Measurements from ENCODE around the gene CYP2A7.
A peak's percentile ranks its signal among the peaks of the same experiment; 100 is the strongest.
"Not testable (repeated sequence)": the region's sequence is repeated elsewhere in the genome, so short reads cannot be mapped to it uniquely, and the experiment has no call there.

The CYP2A7 gene

DNA sequence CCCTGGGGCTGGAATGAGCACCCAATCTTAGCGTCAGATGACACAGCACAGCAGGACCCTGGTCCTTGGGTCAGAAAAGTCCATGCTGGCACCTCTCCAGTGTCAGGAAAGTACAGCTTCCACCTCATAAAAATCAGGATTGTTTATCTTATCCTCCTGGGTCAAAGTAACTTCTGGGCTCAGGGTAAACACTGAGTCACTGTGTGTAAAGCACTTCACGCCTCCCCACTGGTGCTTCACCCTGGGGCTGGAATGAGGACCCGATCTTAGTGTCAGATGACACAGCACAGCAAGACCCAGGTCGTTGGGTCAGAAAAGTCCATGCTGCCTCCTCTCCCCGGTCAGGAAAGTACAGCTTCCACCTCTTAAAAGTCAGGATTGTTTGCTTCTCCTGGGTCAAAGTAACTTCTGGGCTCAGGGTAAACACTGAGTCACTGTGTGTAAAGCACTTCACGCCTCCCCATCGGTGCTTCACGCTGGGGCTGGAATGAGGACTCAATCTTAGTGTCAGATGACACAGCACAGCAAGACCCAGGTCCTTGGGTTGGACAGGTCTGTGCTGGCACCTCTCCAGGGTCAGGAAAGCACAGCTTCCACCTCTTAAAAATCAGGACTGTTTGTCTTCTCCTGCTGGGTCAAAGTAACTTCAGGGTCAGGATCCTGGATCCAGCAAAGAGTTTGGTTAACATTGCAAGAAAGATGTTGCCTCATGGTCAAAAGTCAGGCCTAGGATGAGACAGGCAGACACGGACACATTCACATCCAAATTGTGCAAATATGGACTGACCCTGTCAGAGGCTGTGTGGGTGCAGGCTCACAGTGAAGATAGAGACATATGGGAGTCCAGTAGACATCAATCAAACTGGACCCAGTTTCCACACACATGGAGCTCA is 39.2 kb upstream of the CYP2A7 start:
- TF ChIP-seq FOXA1 (IDR thresholded peaks at IDR 0.05) (peak; percentile 86), ARNT (IDR thresholded peaks at IDR 0.05) (no peak), NFRKB (IDR thresholded peaks at IDR 0.05) (no peak), CTBP1 (IDR thresholded peaks at IDR 0.05; ENCODE audit: borderline replicate concordance) (peak; percentile 79), ZNF384 (IDR thresholded peaks at IDR 0.05) (no peak), HDGF (IDR thresholded peaks at IDR 0.05; ENCODE audit: borderline replicate concordance) (no peak), SUZ12 (IDR thresholded peaks at IDR 0.05) (no peak), SP1 (IDR thresholded peaks at IDR 0.05) (no peak), FOXM1 (IDR thresholded peaks at IDR 0.05; ENCODE audit: borderline replicate concordance) (no peak), TARDBP (IDR thresholded peaks at IDR 0.05) (no peak)
- TF ChIP-seq, protein P1, sequence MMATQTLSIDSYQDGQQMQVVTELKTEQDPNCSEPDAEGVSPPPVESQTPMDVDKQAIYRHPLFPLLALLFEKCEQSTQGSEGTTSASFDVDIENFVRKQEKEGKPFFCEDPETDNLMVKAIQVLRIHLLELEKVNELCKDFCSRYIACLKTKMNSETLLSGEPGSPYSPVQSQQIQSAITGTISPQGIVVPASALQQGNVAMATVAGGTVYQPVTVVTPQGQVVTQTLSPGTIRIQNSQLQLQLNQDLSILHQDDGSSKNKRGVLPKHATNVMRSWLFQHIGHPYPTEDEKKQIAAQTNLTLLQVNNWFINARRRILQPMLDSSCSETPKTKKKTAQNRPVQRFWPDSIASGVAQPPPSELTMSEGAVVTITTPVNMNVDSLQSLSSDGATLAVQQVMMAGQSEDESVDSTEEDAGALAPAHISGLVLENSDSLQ (IDR thresholded peaks at IDR 0.05): peak; percentile 61
- ChIA-PET POLR2A (no interaction called here), CTCF (interaction anchor here (0.7 to 1.0 kb wide), 2 partner anchors 12 to 485 kb away, joined by 3 read pairs; no protein-coding TSS in a partner anchor)
- peak; percentile 26 for DNase-seq (ENCODE audit: extremely low spot score)

DNA sequence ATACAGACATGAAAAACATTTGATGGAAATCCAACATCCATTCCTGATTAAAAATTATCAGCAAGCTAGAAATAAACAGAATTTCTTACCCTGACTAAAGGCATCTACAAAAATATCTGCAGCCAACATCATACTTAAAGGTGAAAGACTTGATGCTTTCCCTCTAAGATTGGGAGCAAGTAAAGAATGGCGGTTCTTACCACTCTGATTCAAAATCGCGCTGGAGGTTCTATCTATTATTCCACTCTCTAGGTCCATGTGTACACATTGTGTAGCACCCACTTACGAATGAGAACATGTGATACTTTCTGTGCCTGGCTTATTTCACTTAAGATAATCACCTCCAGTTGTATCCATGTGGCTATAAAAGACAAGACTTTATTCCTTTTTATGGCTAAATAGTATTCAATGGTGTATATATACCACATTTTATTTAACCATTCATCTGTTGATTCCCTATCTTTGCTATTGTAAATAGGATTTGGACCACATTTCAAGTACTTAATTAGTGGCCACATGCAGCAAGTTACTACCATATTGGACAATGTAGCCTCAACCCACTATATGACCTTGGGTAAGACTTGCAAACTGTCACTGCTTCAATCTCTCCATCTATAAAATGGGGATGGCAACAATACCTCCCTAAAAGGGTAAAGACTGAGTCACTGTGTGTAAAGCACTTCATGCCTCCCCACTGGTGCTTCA is 38.4 kb upstream of the CYP2A7 start:
- TF ChIP-seq ZNF384 (IDR thresholded peaks at IDR 0.05) (no peak), FOXA1 (IDR thresholded peaks at IDR 0.05) (no peak), BHLHE40 (IDR thresholded peaks at IDR 0.05; ENCODE audit: borderline replicate concordance) (no peak), HDGF (IDR thresholded peaks at IDR 0.05; ENCODE audit: borderline replicate concordance) (no peak), LEF1 (IDR thresholded peaks at IDR 0.05; ENCODE audit: borderline replicate concordance) (no peak), TARDBP (IDR thresholded peaks at IDR 0.05) (no peak), SP1 (IDR thresholded peaks at IDR 0.05) (no peak), ELF4 (IDR thresholded peaks at IDR 0.05) (no peak), SUZ12 (IDR thresholded peaks at IDR 0.05) (no peak)
- no peak for DNase-seq (ENCODE audit: extremely low spot score)
- CTCF ChIA-PET: interaction anchor here (1.0 kb wide), 1 partner anchor 13 kb away, joined by 3 read pairs; no protein-coding TSS in a partner anchor
- POLR2A ChIA-PET: no interaction called here

DNA sequence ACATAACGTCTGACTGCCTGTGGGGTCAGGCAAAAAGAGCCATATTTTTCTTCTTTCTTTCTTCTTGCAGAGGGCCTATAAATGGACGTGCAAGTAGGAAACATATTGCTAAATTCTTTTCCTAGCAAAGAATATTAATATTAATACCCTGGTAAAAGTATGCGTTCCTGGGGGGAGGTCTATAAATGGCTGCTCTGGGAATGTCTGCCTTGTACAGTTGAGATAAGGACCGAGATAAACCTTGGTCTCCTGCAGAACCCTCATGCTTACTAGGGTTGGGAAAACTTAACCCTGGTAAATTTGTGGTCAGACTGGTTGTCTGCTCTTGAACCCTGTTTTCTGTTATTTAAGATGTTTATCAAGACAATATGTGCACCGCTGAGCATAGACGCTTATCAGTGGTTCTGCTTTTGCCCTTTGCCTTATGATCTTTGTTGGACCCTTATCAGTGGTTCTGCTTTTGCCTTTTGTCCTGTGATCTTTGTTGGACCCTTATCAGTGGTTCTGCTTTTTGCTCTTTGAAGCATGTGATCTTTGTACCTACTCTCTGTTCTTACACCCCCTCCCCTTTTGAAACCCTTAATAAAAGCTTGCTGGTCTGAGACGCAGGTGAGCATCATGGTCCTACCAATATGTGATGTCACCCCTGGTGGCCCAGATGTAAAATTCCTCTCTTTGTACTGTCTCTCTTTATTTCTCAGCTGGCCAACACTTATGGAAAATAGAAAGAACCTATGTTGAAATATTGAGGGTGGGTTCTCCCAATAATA is 37.7 kb upstream of the CYP2A7 start:
- POLR2A ChIA-PET; DNase-seq (ENCODE audit: extremely low spot score); CTCF ChIA-PET: not testable (repeated sequence)

DNA sequence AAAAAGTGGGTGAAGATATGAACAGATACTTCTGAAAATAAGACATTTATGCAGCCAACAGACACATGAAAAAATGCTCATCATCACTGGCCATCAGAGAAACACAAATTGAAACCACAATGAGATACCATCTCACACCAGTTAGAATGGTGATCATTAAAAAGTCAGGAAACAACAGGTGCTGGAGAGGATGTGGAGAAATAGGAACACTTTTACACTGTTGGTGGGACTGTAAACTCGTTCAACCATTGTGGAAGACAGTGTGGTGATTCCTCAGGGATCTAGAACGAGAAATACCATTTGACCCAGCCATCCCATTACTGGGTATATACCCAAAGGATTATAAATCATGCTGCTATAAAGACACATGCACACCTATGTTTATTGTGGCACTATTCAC is 36.3 kb upstream of the CYP2A7 start:
- POLR2A ChIA-PET; DNase-seq (ENCODE audit: extremely low spot score); CTCF ChIA-PET: not testable (repeated sequence)

DNA sequence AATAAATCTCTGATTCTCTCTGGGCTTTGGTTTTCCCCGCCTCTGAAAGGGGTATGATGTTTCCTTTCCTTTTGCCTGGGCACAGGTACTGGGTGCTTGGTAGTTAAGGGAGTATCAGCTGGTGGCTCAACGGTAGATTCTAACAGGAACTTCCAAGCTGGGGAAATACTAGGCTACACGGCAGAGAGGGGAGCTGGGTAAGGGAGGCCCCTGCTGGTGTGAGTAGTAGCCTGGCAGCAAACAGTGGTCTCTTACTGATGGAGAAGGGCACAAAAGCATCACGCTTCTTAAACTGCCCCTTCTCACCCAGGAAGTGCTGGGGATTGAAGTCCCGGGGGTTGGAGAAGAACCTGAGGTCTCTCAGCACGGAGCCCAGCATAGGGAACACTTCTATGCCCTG is 26.9 kb upstream of the CYP2A7 start:
- TF ChIP-seq, protein P1 (IDR thresholded peaks at IDR 0.05): no peak
- no peak for TF ChIP-seq FOXK2 (IDR thresholded peaks at IDR 0.05)
- TF ChIP-seq ZNF384 (IDR thresholded peaks at IDR 0.05): no peak
- no peak for TF ChIP-seq TARDBP (IDR thresholded peaks at IDR 0.05)
- no peak for TF ChIP-seq NFRKB (IDR thresholded peaks at IDR 0.05)
- no peak for TF ChIP-seq ELF4 (IDR thresholded peaks at IDR 0.05)
- DNase-seq (ENCODE audit: extremely low spot score): no peak
- CTCF ChIA-PET: no interaction called here
- POLR2A ChIA-PET: no interaction called here

DNA sequence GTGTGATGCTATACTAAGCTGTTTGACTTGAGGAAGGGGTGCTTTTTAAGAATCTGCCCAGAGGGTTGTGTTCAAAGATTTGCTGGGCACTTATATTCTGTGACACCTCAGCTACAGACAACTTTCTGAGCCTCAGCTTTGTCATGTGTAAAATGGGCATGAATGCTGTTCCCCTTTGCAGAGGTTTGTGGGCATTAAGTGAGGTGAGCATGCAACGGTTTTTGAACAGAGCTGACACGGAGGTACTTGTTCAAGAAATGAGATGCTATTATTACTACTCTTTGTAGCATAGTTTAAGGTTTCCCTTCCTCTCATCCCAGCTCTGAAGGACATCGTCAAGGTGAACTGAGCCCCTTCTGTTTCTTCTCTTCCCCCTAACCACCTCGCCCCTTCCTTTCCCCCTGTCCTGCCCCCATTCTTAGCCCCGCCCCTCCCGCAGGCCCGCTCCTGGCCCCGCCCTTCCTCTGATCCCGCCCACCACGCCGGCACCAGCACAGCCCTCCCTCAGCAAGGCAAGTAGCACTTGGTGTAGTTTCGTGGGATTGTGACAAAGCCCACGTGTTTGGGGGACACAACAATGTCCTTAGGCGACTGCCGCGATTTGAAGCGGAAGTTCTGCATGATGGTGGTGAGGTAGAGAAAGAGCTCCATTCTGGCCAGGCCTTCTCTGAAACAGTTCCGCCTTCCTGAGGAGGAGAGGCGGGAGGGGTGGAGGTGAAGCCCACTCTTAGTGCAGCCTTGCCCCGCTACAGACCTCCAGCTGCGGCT is 26.1 kb upstream of the CYP2A7 start:
- ChIA-PET POLR2A (no interaction called here), CTCF (no interaction called here)
- TF ChIP-seq L3MBTL2 (conservative IDR thresholded peaks at IDR 0.05) (peak; percentile 46), ARNT (IDR thresholded peaks at IDR 0.05) (no peak)
- peak; percentile 69 for DNase-seq (ENCODE audit: extremely low spot score)

DNA sequence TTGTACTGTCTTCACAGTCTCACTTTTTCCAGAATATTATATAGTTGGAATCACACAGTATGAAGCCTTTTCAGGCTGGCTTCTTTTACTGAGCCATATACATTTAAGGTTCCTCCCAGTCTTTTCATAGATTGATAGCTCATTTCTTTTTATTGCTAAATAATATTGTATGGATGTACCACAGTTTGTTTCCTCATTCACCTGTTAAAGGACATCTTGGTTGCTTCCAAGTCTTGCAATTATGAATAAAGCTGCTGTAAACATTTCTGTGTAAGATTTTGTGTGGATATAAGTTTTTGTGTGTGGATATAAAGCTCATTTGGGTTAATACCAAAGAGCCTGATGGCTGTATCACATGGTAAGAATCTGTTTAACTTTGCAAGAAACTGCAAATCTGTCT is 24.5 kb upstream of the CYP2A7 start:
- POLR2A ChIA-PET: no interaction called here
- no peak for TF ChIP-seq FOXA1 (IDR thresholded peaks at IDR 0.05)
- no peak for TF ChIP-seq FOXK2 (IDR thresholded peaks at IDR 0.05)
- no peak for TF ChIP-seq TARDBP (IDR thresholded peaks at IDR 0.05)
- TF ChIP-seq ARNT (IDR thresholded peaks at IDR 0.05): no peak
- no peak for TF ChIP-seq L3MBTL2 (conservative IDR thresholded peaks at IDR 0.05)
- no peak for TF ChIP-seq ZNF384 (IDR thresholded peaks at IDR 0.05)
- TF ChIP-seq NFRKB (IDR thresholded peaks at IDR 0.05): no peak
- no peak for TF ChIP-seq FOXM1 (IDR thresholded peaks at IDR 0.05; ENCODE audit: borderline replicate concordance)
- TF ChIP-seq ELF4 (IDR thresholded peaks at IDR 0.05): no peak
- no peak for TF ChIP-seq LEF1 (IDR thresholded peaks at IDR 0.05; ENCODE audit: borderline replicate concordance)
- TF ChIP-seq HDGF (IDR thresholded peaks at IDR 0.05; ENCODE audit: borderline replicate concordance): no peak
- DNase-seq (ENCODE audit: extremely low spot score): no peak
- CTCF ChIA-PET: no interaction called here

DNA sequence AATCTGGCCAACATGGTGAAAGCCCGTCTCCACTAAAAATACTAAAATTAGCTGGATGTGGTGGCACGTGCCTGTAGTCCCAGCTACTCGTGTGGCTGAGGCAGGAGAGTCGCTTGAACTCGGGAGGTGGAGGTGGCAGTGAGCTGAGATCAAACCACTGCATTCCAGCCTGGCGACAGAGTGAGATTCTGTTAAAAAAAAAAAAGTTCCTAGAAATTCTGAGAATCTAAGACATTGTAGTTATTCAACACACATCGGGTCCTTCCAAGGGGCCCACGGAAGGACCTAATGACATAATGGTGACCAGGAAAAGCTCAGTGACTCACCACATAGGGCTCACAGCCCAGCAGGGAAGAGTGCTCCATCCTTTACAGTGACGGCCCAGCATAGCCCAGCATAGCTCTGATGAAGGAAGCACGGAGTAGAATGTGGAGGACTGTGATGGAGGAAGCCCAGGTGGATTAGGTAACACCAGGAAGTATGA is 22.7 kb upstream of the CYP2A7 start:
- POLR2A ChIA-PET; DNase-seq (ENCODE audit: extremely low spot score); CTCF ChIA-PET: not testable (repeated sequence)

DNA sequence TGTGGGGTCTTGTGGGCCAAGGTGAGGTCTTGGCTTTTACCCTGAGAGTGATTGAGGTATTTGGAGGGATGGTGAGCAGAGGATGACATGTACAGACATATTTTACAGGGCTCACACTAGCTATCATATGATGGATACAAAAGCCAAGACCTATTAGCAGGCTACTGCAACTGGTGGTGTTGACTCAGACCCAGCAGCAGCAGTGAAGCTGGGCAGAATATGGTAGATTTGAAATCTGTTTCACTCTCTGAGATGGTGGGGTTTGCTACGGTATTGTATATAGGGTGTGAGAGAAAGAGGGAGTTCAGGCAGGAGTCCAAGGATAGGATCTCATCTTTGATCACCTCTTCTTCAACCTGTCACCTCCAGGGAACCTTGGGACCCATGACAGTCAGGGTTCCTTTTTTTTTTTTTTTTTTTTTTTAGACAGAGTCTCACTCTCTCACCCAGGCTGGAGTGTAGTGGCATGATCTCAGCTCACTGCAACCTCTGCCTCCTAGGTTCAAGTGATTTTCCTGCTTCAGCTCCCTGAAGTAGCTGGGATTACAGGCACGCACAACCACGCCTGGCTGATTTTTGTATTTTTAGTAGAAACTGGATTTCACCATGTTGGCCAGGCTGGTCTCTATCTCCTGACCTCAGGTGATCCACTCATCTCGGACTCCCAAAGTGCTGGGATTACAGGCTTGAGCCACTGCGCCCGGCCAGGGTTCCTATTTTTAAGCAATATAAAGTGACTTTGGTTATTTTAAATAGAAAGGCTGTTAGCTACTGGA is 20.1 kb upstream of the CYP2A7 start:
- POLR2A ChIA-PET: not testable (repeated sequence)
- CTCF ChIA-PET: interaction anchor here (0.7 to 1.4 kb wide), 2 partner anchors 10 to 304 kb away, joined by 4 to 5 read pairs; no protein-coding TSS in a partner anchor

DNA sequence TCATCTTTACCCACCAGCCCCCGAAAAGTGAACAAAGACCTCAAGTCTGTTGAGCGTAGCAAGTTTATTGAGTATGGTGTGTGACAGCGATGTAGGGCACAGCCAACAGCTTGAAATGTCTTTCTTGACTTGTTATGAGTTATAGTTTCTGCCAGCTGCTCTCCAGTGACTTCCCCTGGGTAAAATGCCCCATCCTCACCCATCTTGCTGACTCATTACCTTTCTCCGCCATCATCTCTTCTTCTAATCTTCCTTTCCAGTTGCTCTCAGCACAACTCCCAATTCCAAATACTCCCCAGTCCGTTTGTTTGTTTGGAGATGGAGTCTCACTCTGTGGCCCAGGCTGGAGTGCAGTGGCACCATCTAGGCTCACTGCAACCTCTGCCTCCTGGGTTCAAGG is 18.5 kb upstream of the CYP2A7 start:
- CTCF ChIA-PET: interaction anchor here (1.4 kb wide), 1 partner anchor 9 kb away, joined by 4 read pairs; no protein-coding TSS in a partner anchor
- POLR2A ChIA-PET; DNase-seq (ENCODE audit: extremely low spot score): not testable (repeated sequence)

More for the DNA sequence above, 20.1 kb upstream of the CYP2A7 start:
- not testable (repeated sequence) for DNase-seq (ENCODE audit: extremely low spot score)
